Subcutaneous adipose tissue (tissue), 4 donors: ENCODE results near the gene LIX1L. TPM values are rescaled to one million over a fixed set of nuclear protein-coding genes. Genes with fewer than 3 reads are reported as not detected.

Source experiments
- CTCF ChIP-seq: fragments of 450-650 bp; IDR thresholded peaks from one replicate; pipeline ENCODE4 v1.5.1; 2016; ENCODE audit warnings: low read depth, mild to moderate bottlenecking, control low read depth, antibody characterized with exemption, moderate library complexity
- total RNA-seq, 4 donors: library from RNA; depleted of rRNA; stranded (reverse); fragments of >200 nt; gene quantifications; one replicate each; pipeline ENCODE4 v1.1.0, GENCODE V29; 2016

The LIX1L gene
- total RNA-seq, 4 donors from 2014 or later: 21.4 to 26.4 (median 22.5) TPM

DNA sequence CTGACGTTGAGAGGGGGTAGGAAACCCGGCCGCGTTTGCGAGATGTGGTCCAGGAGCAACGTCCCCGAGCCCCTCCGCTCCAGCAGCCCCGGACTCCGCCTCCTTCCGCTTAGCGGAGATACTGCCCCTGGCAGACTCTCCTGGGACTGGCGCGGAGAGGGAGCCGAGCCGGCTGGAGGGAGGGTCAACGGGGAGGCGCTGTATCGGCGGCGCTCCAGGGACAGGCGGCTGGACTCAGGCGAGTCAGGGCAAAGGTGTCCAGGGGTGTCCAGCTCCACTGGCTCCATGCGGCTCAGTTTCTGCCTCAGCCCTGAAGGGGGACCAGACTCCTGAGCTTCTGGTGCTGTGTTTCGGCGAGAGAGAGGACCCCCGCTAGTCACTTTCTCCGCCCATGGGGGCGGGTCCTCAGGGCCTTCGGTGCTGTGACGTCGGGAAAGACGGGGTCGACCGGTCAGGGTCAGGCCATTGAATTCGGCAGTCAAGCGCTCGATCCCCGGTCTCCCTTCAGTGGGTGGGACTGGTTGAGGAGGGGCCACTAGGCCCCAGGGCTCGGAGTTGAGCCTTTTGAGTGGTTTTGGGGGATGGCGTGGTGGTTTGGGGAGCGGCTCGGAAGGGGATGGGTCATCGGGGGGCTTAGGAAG, 2.8 kb upstream of the LIX1L start:
- no peak for TF ChIP-seq CTCF

DNA sequence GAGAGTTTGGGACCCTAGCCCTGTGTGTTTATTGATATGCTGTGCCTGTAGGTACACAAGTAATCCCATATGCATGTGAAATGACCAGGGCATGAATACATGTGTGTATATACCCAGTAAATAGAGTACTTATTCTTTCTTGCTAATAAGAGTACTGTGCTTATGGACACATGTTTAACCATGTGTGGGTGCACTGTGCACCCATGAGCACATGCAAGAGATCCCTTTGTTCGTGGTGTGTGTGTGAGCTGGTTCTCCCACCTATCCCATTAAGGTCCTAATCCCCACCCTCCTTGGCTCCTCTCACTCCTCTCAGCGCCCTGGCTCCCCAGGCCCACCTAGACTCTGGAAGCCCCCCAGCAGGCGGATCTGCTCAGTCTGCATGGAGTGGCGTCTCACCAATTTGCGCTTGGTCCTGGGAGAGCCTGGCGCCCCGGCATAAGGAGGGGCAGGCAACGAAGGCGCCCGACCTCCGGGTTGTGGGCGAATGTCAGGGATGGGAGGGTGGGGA, 2.2 kb upstream of the LIX1L start:
- TF ChIP-seq CTCF: no peak

- no peak for TF ChIP-seq CTCF
Measured at GRCh38 chr1:145959333-145959732, 1.5 kb upstream of the LIX1L start.

DNA sequence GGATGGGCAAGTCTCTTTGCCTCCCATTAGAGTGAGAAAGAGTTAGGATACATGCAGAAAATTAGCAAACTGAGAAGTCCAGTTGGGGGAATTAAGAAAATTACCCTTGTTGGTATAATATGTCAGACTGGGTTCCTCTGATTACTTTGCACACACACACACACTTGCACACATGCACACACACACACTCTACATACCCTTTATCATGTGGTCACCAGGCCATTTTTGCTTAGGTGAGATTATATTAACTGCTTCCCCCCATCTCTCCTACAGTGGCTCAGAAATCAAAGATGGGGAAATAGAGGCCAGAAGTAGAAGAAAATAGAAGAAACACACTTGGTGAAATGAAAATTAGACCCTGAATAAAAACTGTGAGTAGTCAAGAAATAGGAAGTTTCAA, 917 bp upstream of the LIX1L start:
- no peak for TF ChIP-seq CTCF

GRCh38 chr1:145956781-145957442, 905 bp downstream of the LIX1L start:
- no peak for TF ChIP-seq CTCF

DNA sequence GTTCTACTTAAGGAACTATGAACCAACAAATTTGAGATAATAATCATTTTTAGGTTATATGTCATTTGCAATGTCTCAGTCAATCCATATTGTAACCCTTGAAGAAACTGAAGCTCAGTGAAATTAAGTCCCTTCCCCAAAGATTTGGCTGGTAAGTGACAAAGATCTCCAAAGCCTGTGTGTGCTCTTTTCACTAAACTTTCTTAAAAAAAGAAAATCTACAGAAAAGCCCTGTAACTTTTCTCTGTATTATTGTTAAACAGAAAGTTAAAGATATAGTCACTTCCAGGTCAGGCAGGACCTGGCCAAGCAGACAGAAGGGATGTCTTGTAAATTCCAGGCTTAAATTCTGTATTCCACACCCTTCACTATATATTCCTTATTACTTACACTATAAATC, 1.5 kb downstream of the LIX1L start:
- TF ChIP-seq CTCF: no peak

DNA sequence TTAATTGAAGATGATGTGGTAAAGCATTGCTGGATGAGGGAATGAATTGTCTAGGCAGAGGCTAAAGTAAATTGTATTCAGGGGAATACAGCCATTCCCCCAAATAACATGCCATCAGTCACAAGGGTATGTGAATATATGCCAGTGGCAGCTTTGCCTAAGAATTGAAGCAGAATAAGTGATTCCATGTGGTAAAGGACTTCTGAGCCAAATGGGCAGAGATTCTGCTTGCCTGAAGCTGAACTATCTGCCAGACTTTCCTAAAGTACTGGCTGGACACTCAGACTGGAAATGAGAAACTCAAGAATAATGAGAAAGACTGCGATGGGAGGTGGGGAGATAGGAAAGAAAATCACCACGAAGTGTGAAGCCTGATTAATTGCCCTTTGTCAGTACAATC, 2.4 kb downstream of the LIX1L start:
- no peak for TF ChIP-seq CTCF
